ENCODE results near the gene INVS. TPM values are rescaled to one million over a fixed set of nuclear protein-coding genes. Genes with fewer than 3 reads are reported as not detected.

The INVS gene, protein sequence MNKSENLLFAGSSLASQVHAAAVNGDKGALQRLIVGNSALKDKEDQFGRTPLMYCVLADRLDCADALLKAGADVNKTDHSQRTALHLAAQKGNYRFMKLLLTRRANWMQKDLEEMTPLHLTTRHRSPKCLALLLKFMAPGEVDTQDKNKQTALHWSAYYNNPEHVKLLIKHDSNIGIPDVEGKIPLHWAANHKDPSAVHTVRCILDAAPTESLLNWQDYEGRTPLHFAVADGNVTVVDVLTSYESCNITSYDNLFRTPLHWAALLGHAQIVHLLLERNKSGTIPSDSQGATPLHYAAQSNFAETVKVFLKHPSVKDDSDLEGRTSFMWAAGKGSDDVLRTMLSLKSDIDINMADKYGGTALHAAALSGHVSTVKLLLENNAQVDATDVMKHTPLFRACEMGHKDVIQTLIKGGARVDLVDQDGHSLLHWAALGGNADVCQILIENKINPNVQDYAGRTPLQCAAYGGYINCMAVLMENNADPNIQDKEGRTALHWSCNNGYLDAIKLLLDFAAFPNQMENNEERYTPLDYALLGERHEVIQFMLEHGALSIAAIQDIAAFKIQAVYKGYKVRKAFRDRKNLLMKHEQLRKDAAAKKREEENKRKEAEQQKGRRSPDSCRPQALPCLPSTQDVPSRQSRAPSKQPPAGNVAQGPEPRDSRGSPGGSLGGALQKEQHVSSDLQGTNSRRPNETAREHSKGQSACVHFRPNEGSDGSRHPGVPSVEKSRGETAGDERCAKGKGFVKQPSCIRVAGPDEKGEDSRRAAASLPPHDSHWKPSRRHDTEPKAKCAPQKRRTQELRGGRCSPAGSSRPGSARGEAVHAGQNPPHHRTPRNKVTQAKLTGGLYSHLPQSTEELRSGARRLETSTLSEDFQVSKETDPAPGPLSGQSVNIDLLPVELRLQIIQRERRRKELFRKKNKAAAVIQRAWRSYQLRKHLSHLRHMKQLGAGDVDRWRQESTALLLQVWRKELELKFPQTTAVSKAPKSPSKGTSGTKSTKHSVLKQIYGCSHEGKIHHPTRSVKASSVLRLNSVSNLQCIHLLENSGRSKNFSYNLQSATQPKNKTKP
- total RNA-seq = 10 to 100 TPM; 13.4 to 28.1 TPM
- polyA plus RNA-seq = 1 to 10 TPM; 5.7 to 6.7 TPM

DNA sequence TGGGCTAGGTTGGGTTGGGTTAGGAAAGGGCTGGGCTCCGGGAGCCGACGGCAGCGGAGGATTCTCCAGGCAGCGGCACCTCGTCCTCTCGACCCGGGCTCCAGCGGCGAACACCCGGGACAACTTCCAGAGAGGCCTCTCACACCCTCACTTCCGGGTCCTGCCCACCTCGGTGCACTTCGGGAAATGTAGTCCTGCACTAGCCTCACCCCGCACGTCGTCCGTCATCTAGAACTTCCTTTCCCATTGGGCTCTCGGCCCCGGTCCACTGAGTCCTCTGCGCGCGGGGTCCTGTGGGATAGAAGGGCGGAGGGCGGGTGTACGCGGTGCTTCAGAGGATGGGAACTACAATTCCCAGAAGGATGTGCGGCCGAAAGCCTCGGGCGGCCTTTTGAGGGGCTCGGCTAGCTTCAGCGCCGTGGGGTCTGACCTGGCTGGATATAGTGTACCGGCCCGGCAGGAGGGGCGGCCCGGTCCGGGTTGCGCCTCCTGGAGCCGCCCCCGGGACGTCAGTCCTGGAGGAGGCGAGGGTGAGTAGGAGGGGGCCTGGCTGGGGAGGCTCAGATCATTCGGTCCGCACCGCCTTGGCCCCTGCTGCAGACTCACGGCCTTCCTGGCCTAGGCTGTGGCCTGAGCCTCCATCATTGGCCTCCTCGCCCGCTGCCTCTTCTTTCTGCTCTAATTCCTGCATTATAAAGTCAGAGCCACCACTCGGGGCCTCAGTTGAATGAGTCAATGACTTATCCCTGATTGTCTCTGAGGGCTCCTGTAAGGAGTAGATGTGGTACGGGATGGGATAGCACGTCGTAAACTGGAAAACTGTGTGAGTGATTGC lies at the start of gene INVS, which contains the start of gene ERP44:
Gene INVS (plus strand): TSS at position 357 of the 835 bp plus-strand sequence. CDS start 5,279 bp downstream, outside the sequence.
Gene ERP44 (minus strand): TSS at position 114 of the 835 bp plus-strand sequence. CDS start 160 bp downstream, outside the sequence.
- H3K9ac ChIP-seq (ENCODE audit: low read depth in 1 of 2, low read length in 2 of 2) = peak within 1 kb of the TSS; percentile 84 to 85
- peaks cover 0 to 3% (median 2%) of the 10 kb centered on the region in 4 donors for H3K36me3 ChIP-seq (ENCODE audit: control insufficient read depth in 4 of 4, insufficient read depth in 3 of 4, low read depth in 1 of 4, low read length in 3 of 4)
- H3K27me3 ChIP-seq (ENCODE audit: control insufficient read depth in 4 of 4, insufficient read depth in 4 of 4, low read length in 3 of 4) = no peaks in the 10 kb centered on the region
- no peaks in the 10 kb centered on the region for H3K9me3 ChIP-seq (ENCODE audit: control insufficient read depth in 4 of 4, low read length in 3 of 4)
- under 1% methylated on average over 54 of the region's 54 CpGs for WGBS
- TF ChIP-seq FOXA1 (IDR thresholded peaks at IDR 0.05) (no peak), JUND (IDR thresholded peaks at IDR 0.05) (peak in 1 of 2 donors; percentile 37), RXRA (IDR thresholded peaks at IDR 0.05) (peak; percentile 39 to 54), HNF4G (IDR thresholded peaks at IDR 0.05) (no peak), EGR1 (IDR thresholded peaks at IDR 0.05; ENCODE audit: low read depth in 2 of 2) (peak in 1 of 2 donors; percentile 71), GABPA (IDR thresholded peaks at IDR 0.05 in 1 of 2, conservative IDR thresholded peaks at IDR 0.05 in 1 of 2) (peak; percentile 78 to 92), FOXA2 (IDR thresholded peaks at IDR 0.05) (no peak), RAD21 (IDR thresholded peaks at IDR 0.05) (peak in 1 of 2 donors; percentile 20), TAF1 (conservative IDR thresholded peaks at IDR 0.05) (no peak), NR2F2 (IDR thresholded peaks at IDR 0.05) (peak; percentile 24), YY1 (IDR thresholded peaks at IDR 0.05) (peak; percentile 66), SP1 (IDR thresholded peaks at IDR 0.05) (peak; percentile 77), HNF4A (conservative IDR thresholded peaks at IDR 0.05) (peak; percentile 70 to 78)
- TF ChIP-seq, protein P1, sequence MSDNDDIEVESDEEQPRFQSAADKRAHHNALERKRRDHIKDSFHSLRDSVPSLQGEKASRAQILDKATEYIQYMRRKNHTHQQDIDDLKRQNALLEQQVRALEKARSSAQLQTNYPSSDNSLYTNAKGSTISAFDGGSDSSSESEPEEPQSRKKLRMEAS (IDR thresholded peaks at IDR 0.05) = no peak
- TF ChIP-seq, protein P2, sequence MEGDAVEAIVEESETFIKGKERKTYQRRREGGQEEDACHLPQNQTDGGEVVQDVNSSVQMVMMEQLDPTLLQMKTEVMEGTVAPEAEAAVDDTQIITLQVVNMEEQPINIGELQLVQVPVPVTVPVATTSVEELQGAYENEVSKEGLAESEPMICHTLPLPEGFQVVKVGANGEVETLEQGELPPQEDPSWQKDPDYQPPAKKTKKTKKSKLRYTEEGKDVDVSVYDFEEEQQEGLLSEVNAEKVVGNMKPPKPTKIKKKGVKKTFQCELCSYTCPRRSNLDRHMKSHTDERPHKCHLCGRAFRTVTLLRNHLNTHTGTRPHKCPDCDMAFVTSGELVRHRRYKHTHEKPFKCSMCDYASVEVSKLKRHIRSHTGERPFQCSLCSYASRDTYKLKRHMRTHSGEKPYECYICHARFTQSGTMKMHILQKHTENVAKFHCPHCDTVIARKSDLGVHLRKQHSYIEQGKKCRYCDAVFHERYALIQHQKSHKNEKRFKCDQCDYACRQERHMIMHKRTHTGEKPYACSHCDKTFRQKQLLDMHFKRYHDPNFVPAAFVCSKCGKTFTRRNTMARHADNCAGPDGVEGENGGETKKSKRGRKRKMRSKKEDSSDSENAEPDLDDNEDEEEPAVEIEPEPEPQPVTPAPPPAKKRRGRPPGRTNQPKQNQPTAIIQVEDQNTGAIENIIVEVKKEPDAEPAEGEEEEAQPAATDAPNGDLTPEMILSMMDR (IDR thresholded peaks at IDR 0.05; ENCODE audit: low read depth, low read length, missing input control) = no peak
- TF ChIP-seq, protein P3, sequence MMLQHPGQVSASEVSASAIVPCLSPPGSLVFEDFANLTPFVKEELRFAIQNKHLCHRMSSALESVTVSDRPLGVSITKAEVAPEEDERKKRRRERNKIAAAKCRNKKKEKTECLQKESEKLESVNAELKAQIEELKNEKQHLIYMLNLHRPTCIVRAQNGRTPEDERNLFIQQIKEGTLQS (IDR thresholded peaks at IDR 0.05) = no peak
- TF ChIP-seq, protein P4, sequence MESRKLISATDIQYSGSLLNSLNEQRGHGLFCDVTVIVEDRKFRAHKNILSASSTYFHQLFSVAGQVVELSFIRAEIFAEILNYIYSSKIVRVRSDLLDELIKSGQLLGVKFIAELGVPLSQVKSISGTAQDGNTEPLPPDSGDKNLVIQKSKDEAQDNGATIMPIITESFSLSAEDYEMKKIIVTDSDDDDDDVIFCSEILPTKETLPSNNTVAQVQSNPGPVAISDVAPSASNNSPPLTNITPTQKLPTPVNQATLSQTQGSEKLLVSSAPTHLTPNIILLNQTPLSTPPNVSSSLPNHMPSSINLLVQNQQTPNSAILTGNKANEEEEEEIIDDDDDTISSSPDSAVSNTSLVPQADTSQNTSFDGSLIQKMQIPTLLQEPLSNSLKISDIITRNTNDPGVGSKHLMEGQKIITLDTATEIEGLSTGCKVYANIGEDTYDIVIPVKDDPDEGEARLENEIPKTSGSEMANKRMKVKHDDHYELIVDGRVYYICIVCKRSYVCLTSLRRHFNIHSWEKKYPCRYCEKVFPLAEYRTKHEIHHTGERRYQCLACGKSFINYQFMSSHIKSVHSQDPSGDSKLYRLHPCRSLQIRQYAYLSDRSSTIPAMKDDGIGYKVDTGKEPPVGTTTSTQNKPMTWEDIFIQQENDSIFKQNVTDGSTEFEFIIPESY (IDR thresholded peaks at IDR 0.05) = peak; percentile 75
- TF ChIP-seq, protein P5, sequence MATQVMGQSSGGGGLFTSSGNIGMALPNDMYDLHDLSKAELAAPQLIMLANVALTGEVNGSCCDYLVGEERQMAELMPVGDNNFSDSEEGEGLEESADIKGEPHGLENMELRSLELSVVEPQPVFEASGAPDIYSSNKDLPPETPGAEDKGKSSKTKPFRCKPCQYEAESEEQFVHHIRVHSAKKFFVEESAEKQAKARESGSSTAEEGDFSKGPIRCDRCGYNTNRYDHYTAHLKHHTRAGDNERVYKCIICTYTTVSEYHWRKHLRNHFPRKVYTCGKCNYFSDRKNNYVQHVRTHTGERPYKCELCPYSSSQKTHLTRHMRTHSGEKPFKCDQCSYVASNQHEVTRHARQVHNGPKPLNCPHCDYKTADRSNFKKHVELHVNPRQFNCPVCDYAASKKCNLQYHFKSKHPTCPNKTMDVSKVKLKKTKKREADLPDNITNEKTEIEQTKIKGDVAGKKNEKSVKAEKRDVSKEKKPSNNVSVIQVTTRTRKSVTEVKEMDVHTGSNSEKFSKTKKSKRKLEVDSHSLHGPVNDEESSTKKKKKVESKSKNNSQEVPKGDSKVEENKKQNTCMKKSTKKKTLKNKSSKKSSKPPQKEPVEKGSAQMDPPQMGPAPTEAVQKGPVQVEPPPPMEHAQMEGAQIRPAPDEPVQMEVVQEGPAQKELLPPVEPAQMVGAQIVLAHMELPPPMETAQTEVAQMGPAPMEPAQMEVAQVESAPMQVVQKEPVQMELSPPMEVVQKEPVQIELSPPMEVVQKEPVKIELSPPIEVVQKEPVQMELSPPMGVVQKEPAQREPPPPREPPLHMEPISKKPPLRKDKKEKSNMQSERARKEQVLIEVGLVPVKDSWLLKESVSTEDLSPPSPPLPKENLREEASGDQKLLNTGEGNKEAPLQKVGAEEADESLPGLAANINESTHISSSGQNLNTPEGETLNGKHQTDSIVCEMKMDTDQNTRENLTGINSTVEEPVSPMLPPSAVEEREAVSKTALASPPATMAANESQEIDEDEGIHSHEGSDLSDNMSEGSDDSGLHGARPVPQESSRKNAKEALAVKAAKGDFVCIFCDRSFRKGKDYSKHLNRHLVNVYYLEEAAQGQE (IDR thresholded peaks at IDR 0.05) = no peak
- peak within 1 kb of the TSS; percentile 74 to 78 for H3K27ac ChIP-seq (ENCODE audit: low read depth in 1 of 2, low read length in 2 of 2)
- DNase-seq (ENCODE audit: low spot score) = peak; percentile 96
- peaks cover 5 to 33% (median 20%) of the 10 kb centered on the region in 4 donors for H3K4me1 ChIP-seq (ENCODE audit: control insufficient read depth in 4 of 4, insufficient read depth in 4 of 4, low read length in 3 of 4)
- peak within 1 kb of the TSS; percentile 88 to 96 (median 92) for H3K4me3 ChIP-seq (ENCODE audit: low read depth in 1 of 3, low read length in 3 of 3)

Measured in liver (tissue), 9 donors.